Memory B cell (primary cell): Measurements from ENCODE around the gene OSBP.

Experiments
- ATAC-seq: fragments of 150-1000 bp; cut with Tn5 transposase; 2 replicates; pipeline ENCODE4 v1.10.0; 2021; ENCODE audit warnings: low read depth, mild to moderate bottlenecking, moderate library complexity
- DNase-seq, 2 donors: peaks; one replicate each; pipeline ENCODE4 v3.0.0; 2022; ENCODE audit warnings: low spot score in 2 of 2
- H3K27ac Mint-ChIP-seq: one replicate; pipeline ENCODE4 v1.8.0; 2022; ENCODE audit warnings: mild to moderate bottlenecking, moderate library complexity, mixed read lengths
- H3K27me3 Mint-ChIP-seq: one replicate; pipeline ENCODE4 v1.8.0; 2022; ENCODE audit warnings: mixed read lengths
- H3K36me3 Mint-ChIP-seq: one replicate; pipeline ENCODE4 v1.8.0; 2022; ENCODE audit warnings: mild to moderate bottlenecking, mixed read lengths
- H3K4me1 Mint-ChIP-seq: one replicate; pipeline ENCODE4 v1.8.0; 2022; ENCODE audit warnings: mixed read lengths
- H3K4me3 Mint-ChIP-seq: one replicate; pipeline ENCODE4 v1.8.0; 2022; ENCODE audit warnings: mild to moderate bottlenecking, moderate library complexity, mixed read lengths
- H3K9me3 Mint-ChIP-seq: one replicate; pipeline ENCODE4 v1.8.0; 2022; ENCODE audit warnings: mixed read lengths

OSBP gene

GRCh38 chr11:59528711-59529110, 86.9 kb downstream of the OSBP start:
- DNase-seq (no peak), ATAC-seq (no peak)
- H3K4me3 Mint-ChIP-seq = no peak overlapping the region
- H3K36me3 Mint-ChIP-seq = no peaks in the 10 kb centered on the region
- H3K27me3 Mint-ChIP-seq = peaks cover 11% of the 10 kb centered on the region
- no peaks in the 10 kb centered on the region for H3K9me3 Mint-ChIP-seq
- H3K4me1 Mint-ChIP-seq = peaks cover 2% of the 10 kb centered on the region
- no peak overlapping the region for H3K27ac Mint-ChIP-seq
